DND-41 (cell line): ENCODE data around the gene COX14.

Source experiments
- EZH2 ChIP-seq: IDR thresholded peaks from 3 replicates; pipeline ENCODE4 v1.6.1; 2012; ENCODE audit warnings: borderline replicate concordance, low read depth, mild to moderate bottlenecking, moderate library complexity, low read length, inconsistent platforms; ENCODE audit not compliant: severe bottlenecking
- TF ChIP-seq, protein P1 (sequence below): IDR thresholded peaks from 2 replicates; pipeline ENCODE4 v1.5.1; 2012; ENCODE audit warnings: borderline replicate concordance, low read length, moderate library complexity, mild to moderate bottlenecking; ENCODE audit not compliant: poor library complexity, severe bottlenecking; ENCODE audit errors: extremely low read depth

DNA sequence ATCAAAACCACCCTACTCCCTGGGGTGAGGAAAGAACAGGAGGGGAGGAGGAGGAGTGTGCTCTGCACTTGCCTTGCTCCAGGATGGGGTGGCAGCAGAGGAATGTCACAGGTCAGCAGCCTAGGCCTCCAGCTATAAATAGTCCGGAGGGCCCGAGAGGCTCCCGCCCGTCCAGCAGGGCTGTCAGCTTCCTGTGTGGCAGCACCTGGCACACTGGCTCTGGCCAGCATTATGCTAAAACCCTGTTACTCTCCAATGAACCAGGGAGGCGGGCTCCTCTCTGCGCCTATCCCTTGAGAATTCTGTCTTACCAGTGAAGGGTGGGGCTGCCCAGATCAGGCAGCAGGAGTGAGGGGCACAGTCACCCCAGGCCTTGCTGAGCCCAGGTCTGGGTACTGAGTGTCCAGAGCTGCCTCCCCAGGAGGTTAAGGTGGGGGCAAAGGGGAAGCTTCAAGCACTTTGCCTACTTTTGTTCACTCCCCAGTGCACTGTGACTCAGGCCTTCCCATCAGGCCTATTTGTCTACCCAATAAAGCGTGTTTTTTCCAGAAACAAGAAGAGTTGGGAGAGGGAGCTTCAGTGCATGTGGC is 1.2 kb upstream of the COX14 start:
- TF ChIP-seq, protein P1, sequence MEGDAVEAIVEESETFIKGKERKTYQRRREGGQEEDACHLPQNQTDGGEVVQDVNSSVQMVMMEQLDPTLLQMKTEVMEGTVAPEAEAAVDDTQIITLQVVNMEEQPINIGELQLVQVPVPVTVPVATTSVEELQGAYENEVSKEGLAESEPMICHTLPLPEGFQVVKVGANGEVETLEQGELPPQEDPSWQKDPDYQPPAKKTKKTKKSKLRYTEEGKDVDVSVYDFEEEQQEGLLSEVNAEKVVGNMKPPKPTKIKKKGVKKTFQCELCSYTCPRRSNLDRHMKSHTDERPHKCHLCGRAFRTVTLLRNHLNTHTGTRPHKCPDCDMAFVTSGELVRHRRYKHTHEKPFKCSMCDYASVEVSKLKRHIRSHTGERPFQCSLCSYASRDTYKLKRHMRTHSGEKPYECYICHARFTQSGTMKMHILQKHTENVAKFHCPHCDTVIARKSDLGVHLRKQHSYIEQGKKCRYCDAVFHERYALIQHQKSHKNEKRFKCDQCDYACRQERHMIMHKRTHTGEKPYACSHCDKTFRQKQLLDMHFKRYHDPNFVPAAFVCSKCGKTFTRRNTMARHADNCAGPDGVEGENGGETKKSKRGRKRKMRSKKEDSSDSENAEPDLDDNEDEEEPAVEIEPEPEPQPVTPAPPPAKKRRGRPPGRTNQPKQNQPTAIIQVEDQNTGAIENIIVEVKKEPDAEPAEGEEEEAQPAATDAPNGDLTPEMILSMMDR, result no peak
- no peak for TF ChIP-seq EZH2
